GM19043 (cell line): Measurements from ENCODE around the gene TDO2.

Experiments
- ATAC-seq: cut with Tn5 transposase; IDR thresholded peaks from one replicate; pipeline ENCODE4 v1.9.1; 2021; ENCODE audit warnings: low read depth; ENCODE audit not compliant: unreplicated experiment

Gene TDO2

DNA sequence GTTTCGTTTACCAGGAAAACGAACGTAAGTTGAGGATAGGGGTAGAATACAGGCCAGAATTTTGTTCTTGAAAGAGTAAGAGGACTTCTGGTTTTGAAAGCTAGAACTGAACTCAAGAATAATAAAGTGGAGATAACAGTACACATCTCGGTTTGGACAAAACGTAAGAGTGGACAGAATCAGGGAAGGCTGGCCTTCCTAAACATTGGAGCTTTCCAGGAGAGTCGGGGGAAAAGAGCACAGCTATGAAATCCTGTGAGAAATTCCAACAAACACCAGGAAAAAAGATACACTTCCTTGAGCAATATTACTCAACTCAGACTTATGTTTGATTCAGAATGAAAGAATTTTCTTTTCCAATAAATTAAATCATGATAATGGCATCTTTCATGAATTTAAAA, 49.0 kb downstream of the TDO2 start:
- ATAC-seq: no peak

DNA sequence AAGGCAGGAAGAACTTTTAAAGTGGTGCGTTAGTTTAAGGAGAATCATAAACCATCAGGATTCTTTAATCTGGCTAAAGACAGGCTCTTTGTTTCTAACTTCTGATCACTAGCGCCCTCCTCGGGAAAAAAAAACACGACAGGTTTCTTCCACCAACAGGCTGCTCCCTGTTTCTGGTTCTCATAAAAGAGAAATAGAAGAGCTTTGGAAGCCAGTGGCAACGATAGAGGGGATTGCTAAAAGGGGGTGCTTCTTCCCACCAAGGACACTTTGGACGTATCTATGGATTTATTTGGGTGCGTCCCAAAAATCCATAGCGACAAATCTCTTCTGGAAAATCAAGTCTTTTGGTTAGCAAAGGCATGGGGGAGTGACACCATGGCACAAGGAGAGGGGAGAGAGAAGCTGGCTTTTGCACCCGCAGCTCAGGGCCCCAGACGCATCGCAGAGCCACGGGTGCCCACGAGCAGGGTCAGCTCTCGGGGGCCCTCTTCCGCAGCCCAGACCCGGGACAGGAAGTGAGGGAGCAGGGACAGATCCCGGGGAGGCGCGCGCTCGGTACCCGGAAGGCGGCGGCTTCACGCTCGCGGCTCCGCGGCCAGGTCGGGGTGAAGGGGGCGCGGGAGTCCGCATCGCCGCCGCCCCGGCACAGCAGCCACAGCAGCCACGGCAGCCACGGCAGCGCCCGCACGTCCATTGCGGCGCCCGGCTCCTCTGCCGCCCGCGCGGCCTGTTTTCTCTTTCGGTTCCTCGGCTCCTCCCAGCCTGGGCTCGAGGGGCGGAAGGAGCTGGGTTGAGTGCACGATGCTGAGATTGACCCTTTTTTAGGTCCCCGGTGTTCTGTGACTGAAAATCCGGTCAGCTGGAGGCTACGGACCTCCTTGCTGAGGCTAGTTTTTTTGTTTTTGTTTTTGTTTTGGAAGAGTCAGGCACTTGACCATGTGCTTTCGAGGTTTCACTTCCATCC, 49.9 kb downstream of the TDO2 start, which contains the start of gene CTSO:
TSS of gene CTSO (minus strand) at position 716 of the 967 bp plus-strand sequence. CDS start at position 697, 19 bp downstream.
- peak; percentile 88 for ATAC-seq

DNA sequence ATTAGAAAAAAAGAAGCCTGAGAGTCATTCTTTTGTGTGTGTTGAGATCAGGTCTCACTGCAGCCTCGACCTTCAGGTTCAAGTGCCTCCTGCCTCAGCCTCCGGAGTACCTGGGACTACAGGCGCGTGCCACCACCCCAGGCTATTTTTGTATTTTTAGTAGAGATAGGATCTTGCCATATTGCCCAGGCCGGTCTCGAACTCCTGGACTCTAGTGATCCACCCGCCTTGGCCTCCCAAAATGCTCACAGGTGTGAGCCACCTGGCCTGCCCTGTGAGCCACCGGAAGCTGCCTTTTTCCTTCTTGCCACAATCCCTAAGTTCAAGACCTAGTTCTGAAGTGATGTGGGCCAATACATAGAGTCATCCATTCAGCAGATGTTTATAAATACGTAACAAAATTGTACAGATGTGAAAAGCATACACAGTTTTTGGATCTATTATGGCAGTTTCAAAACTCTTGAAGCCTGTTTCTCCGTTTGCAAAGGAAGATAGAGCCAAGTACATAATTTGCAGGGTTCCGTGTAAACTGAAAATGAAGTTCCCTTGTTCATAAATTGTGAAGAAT, 50.7 kb downstream of the TDO2 start:
- no peak for ATAC-seq

DNA sequence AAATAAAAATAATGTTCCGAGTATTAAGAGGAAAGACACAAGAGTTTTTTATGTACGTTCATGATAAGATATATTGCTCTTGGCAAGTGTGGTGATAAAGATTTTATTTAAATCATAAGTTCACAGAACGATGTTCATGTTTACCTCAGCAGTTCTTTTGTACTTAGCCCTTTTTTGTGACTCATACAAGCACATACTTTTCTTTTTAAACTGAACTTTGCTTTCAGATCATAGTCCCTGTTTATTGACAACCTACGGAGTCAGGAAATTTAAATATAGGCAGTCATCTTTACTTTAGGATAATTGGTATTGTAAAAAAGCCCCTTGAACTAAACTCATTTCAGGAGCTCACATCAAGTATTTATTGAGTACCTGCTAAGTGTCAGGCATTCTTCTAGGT, 51.4 kb downstream of the TDO2 start:
- no peak for ATAC-seq

DNA sequence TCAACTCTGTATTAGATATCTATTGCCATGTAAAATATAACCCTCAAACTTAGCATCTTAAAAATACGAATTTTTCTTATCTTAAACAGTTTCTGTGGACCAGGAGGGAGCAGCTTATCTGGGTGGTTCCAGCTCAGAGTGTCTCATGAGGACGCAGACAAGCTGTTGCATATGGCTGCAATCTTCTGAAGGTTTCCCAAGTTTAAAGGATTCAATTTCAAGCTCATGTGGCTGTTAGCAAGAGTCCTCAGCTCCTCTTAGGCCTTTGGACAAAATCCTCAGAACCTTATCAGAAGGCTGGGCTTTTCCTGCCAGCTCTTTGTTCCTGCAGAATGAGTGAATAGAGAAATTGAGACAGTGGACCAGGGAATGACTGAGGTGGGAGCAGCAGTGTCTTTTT, 53.0 kb downstream of the TDO2 start:
- ATAC-seq: no peak

DNA sequence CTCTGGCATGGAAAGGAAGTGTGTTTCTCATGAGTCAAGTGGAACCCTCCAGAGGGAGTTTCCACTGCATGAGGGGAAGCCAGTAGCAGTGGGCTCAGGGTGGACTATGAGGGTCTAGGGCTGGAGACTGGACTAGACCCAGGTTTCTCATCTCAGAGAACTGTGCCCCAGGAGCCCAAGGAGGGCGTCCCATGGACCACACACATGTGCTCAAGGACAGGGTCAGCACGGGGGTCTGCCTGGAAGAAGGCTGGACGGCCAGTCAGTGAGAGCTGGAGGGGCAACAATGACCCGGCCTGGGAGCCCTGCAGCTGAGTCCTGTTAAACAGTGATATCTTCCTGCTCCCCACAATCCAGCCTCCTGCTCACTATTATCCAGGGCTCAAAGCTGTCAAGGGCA, 55.9 kb downstream of the TDO2 start:
- ATAC-seq: no peak

DNA sequence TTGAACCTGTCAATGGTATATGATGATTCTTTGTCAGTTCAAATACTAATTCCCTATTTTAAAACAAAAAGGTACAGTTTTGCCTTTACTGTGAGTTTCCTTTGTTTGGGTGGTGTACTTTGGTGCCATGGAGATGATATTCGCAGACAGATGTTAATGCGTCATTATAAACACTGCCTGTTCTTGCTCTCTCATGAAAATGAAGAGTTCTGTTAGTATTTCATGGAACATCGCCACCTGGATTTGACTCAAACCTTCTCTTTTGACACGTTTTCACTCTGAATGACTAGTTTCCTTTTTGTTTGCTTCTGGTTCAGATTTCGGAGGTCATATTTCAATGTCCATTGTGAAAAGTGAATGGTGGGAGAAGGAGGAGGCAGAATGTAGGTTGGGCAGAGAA, 57.0 kb downstream of the TDO2 start:
- ATAC-seq: no peak

DNA sequence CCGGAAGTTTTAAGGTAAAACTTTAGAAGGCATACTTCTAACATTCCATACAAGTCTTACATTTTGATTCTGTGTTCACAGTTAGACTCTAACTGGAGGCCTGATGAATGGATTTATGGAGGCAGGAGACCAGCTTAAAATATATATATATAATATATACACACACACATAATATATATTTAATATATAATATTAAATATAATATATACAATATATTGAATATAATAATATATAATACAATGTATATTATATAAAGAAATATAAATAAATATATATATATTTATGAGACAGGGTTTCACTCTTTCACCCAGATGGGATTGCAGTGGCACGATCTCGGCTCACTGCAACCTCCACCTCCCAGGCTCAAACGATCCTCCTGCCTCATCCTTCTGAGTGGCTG, 58.1 kb downstream of the TDO2 start:
- ATAC-seq: no peak

DNA sequence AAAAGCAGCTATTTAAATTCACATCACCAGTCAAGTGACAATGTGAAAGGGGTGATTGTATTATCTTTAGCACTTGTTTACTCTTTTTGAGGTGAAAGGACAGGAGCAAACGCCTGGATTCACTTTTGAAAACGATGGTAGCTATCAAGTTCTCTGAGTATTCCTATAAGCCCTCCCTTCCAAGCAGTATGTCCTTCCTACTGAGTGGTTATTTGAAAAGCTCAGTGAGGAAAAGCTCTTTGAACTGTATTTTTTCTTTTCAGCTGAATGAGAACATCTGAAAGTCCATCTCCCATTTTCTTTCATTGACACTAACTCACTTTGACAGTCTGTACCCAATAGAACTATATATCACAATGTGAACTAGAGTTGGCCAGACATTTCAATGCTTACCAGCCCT, 59.3 kb downstream of the TDO2 start:
- no peak for ATAC-seq

DNA sequence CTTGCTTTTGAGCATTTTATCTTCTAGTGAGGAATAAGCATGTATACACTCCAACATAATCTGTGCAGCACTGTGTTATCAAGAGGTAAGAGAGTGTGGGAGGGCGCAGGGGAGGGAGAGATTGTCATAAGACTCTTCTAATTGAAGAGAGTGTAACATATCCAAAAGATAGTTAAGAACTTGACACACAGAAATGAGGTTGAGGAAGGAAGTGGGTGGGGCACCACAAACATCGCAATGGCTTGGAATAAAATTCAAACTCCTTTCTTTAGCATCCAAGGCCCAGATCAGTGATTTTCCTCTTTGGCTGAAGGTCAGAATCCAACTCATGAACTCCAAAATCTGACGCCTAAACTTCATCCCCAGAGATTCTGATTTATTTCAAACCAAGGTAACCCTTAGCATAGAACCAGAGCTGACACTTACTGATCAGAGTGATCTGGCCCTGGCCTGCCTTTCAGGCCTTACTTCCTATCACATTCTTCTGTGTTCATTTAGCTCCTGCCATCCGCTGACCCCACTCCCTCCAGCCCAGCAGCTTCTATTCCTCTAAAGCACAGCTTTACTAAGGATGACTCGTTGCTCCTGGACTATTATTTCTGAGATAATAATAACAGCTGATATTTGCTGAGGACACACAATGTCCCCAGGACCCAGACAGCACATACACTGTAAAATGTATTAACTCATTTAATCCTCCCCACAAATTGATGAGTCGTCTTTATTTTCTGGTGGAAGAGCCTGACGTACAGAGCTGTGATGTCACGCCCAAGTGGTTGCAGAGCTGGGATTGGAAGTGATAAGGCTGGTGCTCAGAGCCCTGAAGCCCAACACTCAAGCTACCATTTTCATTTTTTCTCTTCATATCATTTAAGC, 60.8 kb downstream of the TDO2 start:
- no peak for ATAC-seq

DNA sequence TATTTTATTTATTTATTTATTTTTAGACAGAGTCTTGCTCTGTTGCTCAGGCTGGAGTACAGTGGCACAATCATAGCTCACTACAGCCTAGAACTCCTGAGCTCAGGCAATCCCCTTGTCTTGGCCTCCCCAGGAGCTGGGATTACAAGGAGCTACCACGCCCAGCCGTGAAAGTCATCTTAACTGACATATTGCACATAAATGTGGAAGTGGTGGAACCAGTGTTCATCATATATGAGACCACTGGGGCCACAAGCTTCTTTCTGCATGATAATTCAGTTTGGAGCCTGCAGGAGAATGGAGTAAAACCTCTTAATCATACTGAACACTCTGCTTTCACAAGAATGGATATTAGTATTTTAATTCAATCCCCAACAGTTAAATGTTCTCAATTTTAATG, 62.7 kb downstream of the TDO2 start:
- ATAC-seq: no peak

DNA sequence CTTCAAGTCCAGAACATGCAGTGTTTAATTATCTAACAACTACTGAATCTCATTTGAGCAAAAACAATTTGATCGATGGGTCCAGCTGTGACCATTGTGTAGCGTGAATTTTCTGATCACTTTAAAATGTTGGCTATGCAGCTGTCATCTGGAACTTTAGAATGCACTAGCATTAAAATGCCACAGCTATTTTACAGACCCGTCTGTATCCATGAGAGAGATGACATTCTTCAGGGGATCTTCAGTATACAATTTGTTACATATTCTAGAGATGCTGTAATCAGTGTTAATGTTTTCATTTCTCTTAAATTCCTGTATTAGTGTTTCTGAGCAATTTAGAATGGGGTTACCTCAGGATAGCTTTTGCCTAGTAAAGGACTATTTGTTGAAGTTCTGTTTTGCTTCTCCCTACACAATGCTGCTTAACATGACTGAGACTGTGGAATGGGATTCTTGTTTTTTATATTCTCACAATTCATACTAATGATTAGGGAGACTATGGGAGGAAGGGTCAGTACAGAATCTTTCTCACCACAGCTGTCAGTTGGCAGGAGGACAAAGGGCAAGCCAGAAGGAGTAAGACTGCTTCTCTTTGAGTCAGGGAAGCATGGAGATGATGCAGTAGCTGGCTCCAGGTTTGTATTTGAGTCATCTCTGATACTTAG, 63.4 kb downstream of the TDO2 start:
- no peak for ATAC-seq
